Stimulated activated CD8-positive, alpha-beta memory T cell treated with anti-CD3 and anti-CD28 coated beads, Interleukin-2, amount 100 ng/mL, for 1 hour (primary cell): Measurements from ENCODE around the gene SUGP2.
"Not testable (repeated sequence)": the region's sequence is repeated elsewhere in the genome, so short reads cannot be mapped to it uniquely, and the experiment has no call there.

Source experiments
- DNase-seq, 2 donors: peaks; one replicate each; pipeline ENCODE4 v3.0.0-alpha.2; 2020; ENCODE audit warnings: low read depth in 2 of 2

SUGP2 gene

DNA sequence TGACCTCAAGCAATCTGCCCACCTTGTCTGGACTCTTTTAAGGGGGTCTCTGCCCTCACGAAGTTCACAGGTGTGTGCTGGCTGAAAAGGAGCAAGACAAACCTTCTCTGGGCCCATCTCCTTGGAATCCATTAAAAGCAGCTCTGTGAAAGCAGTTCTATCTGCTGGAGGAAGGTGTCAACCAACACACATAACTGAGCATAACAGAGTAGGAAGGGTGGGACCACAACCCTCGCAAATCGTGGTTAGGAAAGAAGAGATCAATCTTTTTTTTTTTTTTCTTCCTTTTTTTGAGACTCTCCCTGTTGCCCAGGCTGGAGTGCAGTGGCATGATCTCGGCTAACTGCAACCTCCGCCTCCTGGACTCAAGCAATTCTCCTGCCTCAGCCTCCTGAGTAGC is 1.4 kb downstream of the SUGP2 start:
- no peak for DNase-seq

DNA sequence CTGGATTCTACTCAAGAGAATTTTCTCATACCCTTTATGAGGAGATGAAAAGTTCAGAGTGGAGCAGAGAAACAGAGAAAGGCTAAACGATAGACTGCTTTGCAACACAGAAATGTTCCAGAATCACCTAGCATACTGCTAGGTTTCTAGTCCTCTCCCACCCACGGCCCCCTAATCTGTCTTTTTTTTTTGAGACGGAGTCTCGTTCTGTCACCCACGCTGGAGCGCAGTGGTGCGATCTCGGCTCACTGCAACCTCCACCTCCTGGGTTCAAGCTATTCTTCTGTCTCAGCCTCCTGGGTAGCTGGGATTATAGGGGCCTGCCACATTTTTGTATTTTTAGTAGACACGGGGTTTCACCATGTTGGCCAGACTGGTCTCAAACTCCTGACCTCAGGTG is 4.8 kb downstream of the SUGP2 start:
- no peak for DNase-seq

DNA sequence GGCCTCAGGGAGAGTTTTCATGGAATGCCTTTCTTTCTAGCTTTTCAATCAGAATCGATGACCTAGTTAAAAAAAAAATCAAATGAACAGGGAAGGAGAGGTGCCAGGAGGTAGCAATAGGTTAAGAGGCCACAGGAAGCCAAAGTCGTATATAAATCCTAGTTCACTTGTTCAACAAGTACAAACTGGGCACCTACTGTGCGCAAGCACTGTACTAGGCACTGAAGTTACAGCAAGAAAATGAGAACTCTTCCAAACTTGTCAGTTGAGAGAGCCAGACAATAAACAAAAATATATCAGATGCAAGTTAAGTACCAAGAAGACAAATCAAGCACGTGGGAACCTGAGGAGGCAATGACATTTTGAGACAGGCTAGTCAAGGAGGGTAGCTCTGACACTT is 6.1 kb downstream of the SUGP2 start:
- no peak for DNase-seq

DNA sequence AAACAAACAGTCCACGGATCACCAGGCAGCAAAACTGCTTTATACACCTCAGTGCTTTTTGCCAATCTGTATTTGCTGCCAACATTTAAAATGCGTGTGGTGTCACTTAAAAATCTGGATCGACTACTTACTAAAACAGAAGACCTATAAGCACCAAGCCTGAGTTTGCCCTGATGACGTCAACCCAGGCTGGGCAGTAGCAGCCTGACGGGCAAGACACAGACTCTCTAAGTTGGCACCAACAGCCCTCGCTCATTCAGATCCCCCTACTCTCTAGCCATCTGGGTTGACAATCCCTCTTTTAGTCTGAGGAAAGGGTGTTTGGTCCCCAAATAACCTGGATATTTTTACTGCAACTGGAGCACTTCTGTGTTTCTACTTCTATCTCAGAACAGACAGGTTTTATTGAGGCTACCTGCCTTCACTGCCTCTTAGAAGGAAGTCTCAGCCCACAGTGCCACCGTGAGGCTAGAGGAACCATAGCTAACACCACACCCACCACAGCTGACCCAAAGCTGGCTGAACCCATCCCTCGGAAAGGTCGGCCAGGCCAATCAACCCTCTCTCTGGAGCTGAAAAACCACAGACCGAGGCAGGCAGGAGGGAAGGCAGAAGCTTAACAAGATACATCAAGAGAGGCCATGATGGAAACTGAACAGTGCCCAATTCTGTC is 6.9 kb downstream of the SUGP2 start:
- DNase-seq, result no peak

DNA sequence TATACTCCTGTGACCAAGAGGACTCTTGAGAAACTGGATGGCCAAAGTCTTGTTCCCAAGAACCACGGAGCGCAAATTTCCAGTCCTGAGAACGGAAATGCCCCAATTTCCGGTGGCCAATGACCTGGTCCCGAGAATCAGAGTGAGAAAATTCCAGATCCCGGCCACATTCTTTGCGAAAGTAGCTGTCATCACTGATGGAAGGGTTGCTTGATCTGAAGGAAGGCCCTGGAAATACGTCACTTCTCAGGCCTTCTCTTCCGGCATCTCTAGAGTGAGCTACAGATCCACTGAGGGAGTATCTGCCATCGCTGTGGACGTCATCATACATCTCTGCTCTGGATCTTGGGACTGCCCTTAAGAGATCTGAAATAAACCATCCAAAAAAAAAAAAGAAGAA is 7.5 kb downstream of the SUGP2 start:
- no peak for DNase-seq

DNA sequence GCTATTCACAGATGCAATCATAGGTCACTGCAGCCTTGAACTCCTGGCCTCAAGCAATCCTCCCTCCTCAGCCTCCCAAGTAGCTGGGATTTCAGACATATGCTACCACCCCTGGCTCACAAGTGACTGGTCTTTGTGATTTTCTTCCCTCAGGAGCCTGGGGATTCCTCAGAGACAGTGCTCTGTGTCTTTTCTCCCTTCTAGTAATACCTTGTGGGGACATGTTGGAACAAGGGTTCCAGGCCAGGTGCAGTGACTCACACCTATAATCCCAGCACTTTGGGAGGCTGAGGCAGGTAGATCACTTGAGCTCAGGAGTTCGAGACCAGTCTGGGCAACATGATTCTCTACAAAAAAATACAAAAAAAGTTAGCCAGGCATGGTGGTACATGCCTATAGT is 9.9 kb downstream of the SUGP2 start:
- DNase-seq, result not testable (repeated sequence)

DNA sequence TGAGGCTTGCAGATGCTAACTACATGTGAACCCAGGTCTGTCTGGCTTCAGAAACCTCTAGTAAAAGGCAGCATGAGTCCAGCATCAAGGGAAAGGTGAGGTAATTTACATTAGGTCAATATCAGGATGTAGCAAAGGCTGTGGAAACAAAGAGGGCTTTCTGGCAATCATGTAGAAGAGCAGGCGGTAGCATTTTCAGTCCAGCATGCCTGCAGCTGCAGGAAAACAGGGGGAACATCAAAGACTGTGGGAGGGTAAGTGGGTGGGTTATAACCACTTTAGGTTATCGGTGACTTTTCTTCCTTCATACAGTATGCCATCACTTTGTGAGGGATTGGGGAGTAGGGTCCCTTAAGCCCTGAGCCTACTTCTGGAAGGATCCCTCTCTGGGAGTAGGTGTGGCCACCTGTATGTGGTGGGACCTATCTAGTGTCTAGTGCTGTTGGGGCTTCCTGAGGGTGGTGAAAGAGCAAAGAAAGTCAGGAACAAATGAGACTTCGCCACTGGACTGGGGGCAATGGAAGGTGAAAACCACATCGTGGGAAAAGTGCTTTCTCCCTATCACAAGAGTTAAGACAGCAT is 10.8 kb downstream of the SUGP2 start:
- no peak for DNase-seq

DNA sequence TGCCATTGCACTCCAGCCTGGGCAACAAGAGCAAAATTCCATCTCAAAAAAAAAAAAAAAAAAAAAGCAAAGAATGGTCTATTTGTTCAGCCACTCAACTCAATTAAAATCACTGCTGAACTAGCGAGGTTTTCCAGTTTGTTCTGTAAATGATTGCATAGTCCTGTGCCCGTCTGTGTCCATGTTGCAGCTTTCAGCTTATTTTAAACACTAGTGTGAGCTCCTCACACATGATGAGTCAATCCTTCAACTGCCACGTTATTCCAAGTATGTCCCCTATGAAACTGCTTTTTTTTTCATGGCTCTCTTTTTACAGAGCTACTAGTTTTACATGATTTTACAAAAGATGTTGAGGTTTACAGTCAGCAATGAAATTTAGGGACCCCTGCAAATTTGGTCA is 12.2 kb downstream of the SUGP2 start:
- DNase-seq, result no peak

DNA sequence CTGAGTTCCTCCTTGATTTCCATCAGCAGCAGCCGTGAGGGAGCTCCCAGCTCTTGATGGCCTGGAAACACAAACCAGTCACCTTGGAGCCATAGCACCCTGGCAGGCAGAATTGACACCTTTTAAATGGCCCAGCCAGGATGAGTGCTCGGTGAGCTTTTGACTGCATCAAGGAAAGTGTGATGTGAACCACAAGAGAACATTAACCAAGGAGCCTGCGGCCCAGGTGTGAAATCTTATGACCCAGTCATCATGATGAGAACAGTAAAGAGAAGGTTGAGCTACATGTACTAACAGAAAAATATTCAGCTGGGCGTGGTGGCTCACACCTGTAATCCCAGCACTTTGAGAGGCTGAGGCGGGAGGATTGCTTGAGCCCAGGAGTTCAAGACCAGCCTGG is 22.8 kb downstream of the SUGP2 start:
- no peak for DNase-seq

DNA sequence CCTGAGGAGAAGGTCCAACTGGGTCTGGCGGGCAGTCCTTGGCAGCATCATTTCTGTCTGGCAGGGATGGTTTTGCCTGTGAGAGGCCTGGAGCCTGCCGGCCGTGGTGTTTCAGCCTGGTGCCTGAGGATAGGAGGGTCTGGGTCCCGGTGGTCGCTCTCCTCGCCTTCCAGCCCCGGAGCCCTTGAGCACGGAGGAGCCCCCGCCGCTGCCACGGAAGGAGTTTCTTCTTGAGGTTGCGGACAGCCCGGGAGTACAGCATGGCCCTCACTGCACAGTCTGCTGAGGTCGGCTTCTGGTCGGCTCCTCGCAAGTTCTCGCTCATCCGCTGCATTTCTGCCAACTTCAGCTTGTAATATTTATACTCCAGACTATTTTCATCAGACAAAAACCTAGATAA is 23.4 kb downstream of the SUGP2 start:
- DNase-seq, result no peak

DNA sequence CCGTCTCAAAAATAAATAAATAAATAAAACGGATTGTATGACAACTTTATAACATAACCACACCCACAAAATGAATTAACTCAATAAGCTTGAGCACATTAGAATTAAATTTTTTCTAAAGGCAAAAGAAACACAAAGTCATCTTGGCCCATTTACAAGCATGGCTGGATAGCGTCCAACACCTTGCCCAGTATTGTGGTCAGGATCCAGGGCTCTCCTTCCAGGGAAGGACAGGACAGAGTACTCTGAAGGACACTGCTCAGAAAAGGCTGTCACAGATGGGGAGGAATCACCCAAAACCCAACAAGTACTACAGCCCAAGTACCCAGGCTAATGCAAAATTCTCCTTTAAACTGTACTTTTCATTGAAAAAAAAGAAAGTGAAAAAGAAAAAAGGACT is 27.1 kb downstream of the SUGP2 start:
- no peak for DNase-seq

DNA sequence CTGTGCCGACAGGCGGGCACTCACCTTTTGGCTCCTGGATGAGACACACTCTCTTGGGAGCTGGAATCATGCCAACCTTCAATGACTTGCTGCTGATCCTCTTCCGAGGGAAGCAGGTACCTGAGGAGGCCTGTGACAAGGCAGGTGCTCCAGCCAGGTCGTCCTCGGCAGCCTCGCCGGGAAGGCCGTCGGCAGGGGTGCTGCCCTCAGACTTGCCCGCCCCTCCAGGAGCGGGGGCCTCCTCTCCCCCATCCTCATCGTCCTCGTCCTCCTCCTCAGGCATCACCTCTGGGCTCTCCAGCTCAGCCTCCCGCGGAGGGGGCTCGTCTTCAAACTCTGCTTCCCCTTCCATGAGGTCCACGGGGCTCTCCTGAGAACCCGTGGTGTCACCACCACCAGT is 29.2 kb downstream of the SUGP2 start:
- DNase-seq, result no peak

DNA sequence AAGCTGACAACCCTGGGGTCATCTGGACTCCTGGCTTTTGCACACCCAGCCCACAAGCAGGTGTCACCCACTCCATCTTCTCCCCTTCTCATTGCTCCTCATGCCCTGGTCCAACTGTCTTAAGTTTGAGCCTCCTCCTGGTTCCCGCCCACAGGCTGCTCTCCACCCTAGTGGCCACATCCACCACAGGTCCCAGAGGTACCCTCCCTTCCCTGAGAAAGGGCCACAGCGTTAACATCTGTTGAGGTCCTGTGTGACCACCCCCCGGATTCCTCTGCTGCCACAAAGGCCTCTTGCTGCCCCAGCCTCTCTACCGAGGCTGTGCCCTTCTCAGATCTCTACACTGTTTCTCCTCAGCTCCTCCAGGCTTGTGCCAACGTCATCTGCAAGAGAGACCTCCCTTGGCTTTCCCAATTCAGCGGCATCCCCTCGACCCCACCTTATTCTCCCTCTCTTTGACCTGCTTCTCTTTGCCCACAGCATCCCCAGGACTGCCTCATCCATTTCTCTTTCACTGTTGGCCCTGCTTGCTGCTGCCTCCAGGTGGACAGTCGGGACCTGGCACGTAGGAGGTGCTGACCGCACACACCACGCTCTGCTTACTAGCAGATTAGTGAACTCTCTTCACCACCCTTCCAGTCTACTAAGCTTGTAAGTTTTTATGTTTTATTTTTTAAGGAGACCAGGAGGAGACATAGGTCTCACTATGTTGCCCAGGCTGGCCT is 33.3 kb downstream of the SUGP2 start:
- DNase-seq, result no peak

DNA sequence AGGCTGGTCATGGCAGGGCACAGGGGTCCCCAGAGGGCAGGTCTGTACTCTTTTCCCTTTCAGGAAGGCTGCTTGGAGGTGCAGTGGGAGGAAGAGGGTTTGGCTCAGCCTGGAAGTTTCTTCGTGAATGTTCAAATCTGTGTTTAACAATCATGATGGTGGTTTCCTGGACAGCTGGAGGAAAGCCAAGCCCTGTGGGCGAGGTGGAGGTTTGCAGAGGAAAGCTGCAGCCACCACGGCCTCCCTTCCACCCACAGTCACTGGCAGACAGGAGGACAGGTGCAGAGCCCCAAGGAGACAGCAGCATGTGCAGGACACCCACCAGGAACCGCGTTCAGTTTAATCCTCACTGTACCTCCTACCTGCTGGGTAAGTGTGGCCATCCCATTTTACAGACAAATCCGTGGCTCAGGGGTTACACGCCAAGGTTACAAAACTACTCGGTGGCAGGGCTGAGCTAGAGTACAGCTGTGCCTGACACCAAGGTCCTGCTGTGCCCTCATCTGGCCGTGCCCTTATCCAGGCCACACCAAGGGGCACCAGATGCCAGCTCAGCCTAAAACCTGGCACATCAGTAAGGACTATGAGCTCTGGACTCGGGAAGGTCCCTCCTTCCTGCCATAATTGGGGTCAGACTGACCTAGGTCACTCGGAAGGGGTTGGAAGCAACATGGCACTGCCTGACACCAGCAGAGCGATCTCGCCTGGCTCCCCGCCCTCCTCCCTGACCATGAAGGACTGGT is 34.1 kb downstream of the SUGP2 start:
- DNase-seq, result no peak

DNA sequence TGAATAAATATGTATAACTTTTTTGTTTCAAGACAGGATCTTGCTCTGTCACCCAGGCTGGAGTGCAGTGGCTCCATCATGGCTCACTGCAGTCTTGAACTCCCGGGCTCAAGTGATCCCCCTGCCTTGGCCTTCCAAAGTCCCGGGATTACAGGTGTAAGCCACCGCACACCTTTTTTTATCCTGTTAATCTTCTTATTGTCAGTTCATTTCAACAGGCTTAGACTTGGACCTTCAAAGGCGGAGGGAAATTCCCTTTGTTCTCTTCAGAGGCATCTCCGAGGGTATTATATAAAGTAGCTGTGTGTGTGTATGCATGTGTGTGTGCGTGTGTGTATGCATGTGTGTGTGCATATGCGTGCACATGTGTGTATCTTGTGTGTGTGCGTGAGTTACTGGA is 35.0 kb downstream of the SUGP2 start:
- DNase-seq, result no peak

DNA sequence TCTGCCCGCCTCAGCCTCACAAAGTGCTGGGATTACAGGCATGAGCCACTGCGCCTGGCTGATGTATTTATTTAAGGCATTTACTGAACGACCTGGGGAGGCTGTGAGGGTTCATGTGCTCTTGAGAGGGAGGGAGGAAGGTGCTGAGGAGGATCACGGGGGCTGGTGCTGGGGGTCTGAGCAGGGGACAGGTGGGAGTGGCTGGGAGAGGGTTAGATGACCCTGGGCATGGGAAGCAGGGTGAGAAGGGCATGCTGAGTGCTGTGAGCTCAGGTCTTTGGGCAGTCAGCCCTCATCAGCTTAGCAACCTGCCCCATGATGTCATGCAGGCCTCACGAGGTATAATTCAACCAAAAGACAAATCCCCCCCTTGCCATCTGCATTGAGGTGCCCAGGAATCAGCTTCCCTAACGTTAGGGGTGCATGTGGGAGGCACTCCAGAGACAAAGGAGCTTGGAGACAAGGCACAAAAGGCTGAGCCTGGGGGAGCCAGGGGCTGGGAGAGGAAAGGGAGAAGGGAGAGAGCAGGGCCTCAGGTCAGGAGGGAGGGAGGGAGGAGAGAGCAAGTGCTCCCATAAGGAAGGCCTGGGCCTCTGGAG is 36.4 kb downstream of the SUGP2 start:
- no peak for DNase-seq

DNA sequence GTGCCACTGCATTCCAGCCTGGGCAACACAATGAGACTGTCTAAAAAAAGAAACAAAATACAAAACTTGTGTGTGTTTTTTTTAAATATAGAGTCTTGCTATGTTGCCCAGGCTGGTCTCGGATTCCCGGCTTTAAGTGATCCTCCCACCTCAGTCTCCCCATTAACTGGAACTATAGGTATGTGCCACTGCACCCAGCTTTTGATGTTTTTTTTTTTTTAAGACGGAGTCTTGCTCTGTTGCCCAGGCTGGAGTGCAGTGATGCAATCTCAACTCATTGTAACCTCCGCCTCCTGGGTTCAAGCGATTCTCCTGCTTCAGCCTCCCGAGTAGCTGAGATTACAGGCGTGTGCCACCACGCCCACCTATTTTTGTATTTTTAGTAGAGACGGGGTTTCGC is 37.0 kb downstream of the SUGP2 start:
- no peak for DNase-seq

DNA sequence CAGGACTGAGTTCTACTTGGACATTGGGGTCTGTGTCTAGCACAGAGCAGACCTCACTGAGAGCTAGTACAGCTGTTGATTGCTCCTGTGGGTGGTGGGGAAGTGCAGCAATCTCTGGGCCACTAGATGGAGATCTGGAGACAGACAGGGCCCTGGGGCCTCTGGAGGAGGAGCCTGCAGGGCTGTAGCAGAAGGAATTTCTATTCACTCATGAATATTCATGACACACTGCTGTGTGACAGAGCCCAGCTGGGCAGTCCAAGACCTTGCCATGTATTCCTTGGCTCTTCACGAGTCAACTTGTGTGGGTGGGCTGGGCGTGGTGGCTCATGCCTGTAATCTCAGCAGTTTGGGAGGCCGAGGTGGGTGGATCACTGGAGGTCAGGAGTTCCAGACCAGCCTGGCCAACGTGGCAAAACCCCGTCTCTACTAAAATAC is 37.5 kb downstream of the SUGP2 start:
- no peak for DNase-seq

DNA sequence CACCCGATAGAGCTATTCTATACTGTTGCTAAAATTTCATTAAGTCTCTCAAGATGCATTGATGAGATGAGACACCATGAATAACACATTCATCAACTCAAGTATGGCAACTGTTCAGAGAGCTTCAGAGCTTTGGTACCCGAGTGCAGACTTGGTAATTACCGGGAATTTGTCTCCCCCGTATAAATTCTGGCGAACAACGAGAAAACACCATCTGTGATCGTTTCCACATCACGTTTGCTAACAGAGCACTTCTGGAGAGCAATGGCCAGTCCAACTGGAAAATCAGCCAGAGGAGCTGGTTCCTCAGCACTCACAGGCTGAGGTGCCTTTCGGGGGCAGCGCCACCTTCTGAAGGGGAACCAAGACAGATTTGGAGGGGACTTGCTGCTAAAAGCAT is 40.2 kb downstream of the SUGP2 start:
- no peak for DNase-seq

DNA sequence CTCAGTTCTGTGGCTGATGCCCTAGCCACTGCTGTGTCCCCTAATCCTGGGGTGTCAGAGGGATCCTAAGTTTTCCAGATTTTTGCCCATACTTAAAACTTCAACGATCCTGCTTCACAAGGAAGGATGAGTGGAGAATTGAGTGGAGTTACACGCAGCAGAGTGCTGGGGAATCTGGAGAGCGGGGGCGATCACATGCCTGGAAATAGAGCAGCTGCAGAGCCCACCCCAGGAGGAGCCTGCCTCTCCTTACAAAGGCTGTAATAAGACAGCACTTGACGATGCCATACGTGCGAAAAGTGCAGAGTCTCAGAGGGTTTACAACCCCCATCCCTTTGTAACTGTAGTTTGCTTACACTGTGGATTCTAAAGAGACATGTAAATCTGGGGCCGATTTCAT is 40.6 kb downstream of the SUGP2 start:
- DNase-seq, result no peak

DNA sequence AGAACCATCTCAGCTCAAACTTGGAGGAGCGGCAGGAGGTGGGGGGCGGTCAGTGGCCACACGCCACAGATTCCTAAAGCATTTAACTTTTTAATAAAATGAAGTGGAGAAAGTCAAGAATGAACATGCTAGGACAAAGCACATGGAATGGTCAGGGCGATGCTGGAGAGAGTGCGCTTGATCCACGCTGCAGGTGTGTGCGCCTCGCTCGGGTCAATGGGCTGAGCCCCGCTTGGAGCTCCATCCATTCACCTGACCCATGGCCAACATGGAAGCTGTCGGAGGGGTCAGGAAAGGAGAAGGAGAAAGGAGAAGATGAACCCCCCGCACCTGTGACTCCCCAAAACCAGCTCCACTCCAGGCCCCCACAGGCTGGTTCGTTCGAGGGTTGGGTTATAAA is 41.8 kb downstream of the SUGP2 start:
- DNase-seq, result no peak

DNA sequence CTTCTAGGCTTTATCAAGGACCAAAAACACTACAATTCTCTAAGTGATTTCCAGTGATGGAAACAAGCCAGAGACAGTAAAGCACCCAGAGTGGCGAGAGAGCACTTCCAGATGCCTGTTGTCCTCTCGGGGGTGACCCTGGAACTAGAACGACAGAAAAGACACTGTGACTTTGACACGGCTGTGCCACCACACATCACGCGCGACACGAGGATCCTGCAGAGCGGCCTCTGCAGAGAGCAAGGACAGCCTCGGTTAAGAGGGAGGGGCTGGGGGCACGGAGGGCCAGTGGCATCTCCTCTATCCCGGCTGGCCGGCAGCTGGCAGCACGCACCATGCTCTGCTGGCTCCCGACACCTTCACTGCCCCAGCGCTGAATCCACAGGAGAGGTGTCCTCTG is 42.3 kb downstream of the SUGP2 start:
- no peak for DNase-seq
